Natural killer cell treated with Interleukin-12 subunit alpha and Interleukin-12 subunit beta and Interleukin-15 and Interleukin-18, amount 100 ng/mL, for 72 hours (primary cell): ENCODE measurements around the gene COMMD1. TPM values are rescaled to one million over a fixed set of nuclear protein-coding genes. Genes with fewer than 3 reads are reported as not detected.
A peak's percentile ranks its signal among the peaks of the same experiment; 100 is the strongest.
"Not testable (repeated sequence)": the region's sequence is repeated elsewhere in the genome, so short reads cannot be mapped to it uniquely, and the experiment has no call there.

Experiments
- ATAC-seq, 2 donors: fragments of 150-1000 bp; cut with Tn5 transposase in 1 of 2; sonication (Bioruptor Pico), chemical (Tn5 transposase) in 1 of 2; 2 replicates each; pipeline ENCODE4 v1.10.0; 2021
- DNase-seq: peaks from one replicate; pipeline ENCODE4 v3.0.0; 2022; ENCODE audit warnings: low spot score
- H3K27ac Mint-ChIP-seq, 2 donors: 1 replicate in 1 of 2; 2 replicates in 1 of 2; pipeline ENCODE4 v1.8.0; 2022; ENCODE audit warnings: mixed read lengths in 2 of 2, mild to moderate bottlenecking in 1 of 2, moderate library complexity in 1 of 2
- H3K27me3 Mint-ChIP-seq, 2 donors: 1 replicate in 1 of 2; 2 replicates in 1 of 2; pipeline ENCODE4 v1.8.0; 2022; ENCODE audit warnings: mixed read lengths in 2 of 2
- H3K36me3 Mint-ChIP-seq: one replicate; pipeline ENCODE4 v1.8.0; 2022; ENCODE audit warnings: mixed read lengths
- H3K4me1 Mint-ChIP-seq, 2 donors: 1 replicate in 1 of 2; 2 replicates in 1 of 2; pipeline ENCODE4 v1.8.0; 2022; ENCODE audit warnings: low read depth in 2 of 2, mixed read lengths in 2 of 2, mild to moderate bottlenecking in 1 of 2
- H3K4me3 Mint-ChIP-seq: one replicate; pipeline ENCODE4 v1.8.0; 2022; ENCODE audit warnings: mixed read lengths
- H3K9me3 Mint-ChIP-seq: 2 replicates; pipeline ENCODE4 v1.8.0; 2022; ENCODE audit warnings: mixed read lengths
- total RNA-seq, 2 donors: library from RNA; stranded (reverse); gene quantifications; one replicate each; pipeline ENCODE4 v1.2.3, GENCODE V29; 2022

COMMD1 gene
- total RNA-seq = 10 to 100 TPM; 34.4 to 44.4 TPM

DNA sequence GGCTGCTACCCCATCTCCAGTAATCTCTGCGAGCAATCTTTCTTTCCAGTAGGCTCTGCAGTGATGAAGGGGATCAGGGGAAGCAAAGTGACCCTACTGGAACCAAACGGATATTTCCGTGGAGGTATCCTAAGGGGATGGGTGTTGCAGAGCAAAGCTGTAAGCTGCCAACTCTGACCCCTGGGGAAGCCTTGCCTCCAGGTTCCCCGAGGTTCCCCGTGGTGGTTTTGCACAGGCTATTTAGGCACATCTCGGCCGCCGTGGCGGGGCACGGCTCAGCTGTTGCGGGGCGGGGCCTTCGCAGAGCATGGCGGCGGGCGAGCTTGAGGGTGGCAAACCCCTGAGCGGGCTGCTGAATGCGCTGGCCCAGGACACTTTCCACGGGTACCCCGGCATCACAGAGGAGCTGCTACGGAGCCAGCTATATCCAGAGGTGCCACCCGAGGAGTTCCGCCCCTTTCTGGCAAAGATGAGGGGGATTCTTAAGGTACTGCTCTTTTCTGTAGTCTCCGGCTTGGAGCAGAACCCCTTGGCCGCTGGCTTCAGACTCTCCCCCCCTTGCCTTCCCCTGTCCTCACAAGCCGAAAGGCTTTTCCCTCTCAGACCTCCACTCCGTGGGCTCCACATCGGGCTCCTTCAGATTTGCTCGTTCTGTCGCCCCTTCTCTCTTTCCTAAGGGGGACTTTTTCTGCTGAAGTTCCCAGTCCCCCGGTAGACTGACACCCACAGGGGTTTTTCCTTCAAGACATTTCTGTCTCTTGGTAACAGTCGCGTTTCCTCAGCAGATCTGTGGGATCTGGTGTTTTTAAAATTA is at the start of gene COMMD1:
COMMD1 (plus strand) TSS at position 303 of the 814 bp plus-strand sequence; CDS start at position 308, 5 bp downstream.
- Mint-ChIP-seq H3K27me3 (no peaks in the 10 kb centered on the region), H3K27ac (peak within 1 kb of the TSS; percentile 79 to 97), H3K4me1 (peaks cover 15 to 21% of the 10 kb centered on the region in 2 donors), H3K36me3 (no peaks in the 10 kb centered on the region), H3K9me3 (no peaks in the 10 kb centered on the region), H3K4me3 (peak within 1 kb of the TSS; percentile 97)
- ATAC-seq = peak; percentile 99 to 100
- peak; percentile 90 for DNase-seq

DNA sequence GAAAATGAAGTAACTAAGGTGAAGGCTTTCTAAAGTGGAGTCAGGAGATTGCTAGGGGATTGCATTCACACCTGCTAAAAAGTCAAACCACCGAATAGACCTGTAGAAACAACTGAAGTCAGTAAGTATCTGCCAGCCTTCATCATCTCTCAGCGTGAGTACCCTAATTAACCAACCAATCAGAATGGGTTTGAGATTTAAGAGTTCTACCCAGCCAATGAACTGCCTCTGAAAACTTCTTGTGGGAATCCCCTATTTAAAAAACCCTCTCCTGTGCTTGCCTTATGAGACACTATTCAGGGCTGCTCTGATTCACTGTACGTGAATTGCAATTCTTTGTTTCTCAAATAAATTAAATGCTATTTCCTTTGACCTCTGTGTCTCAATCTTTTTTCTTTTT is 48.2 kb upstream of the COMMD1 start:
- H3K4me3 Mint-ChIP-seq = no peak overlapping the region

DNA sequence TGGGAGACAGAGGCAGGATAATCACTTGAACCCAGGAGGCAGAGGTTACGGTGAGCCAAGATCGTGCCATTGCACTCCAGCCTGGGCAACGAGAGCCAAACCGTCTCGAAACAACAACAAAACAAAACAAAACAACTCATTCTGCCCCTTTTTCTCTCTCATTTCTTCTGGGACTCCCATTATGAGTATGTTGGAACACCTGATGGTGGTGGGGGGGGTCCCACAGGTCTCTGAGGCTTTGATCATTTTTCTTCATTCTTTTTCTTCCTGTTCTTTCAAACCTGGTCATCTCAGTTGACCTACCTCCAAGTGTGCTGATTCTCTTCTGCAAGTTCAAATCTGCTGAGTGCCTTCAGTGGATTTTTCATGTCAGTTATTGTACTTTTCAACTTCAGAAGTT is 43.4 kb upstream of the COMMD1 start:
- H3K27ac Mint-ChIP-seq = no peak overlapping the region
- no peak for ATAC-seq
- H3K4me1 Mint-ChIP-seq = no peaks in the 10 kb centered on the region
- H3K36me3 Mint-ChIP-seq = peaks cover 21% of the 10 kb centered on the region
- H3K27me3 Mint-ChIP-seq = no peaks in the 10 kb centered on the region
- H3K4me3 Mint-ChIP-seq = no peak overlapping the region
- no peak for DNase-seq
- no peaks in the 10 kb centered on the region for H3K9me3 Mint-ChIP-seq

More for the DNA sequence above, 48.2 kb upstream of the COMMD1 start:
- H3K9me3 Mint-ChIP-seq = no peaks in the 10 kb centered on the region
- H3K36me3 Mint-ChIP-seq = peaks cover 3% of the 10 kb centered on the region
- H3K4me1 Mint-ChIP-seq = peaks cover 13 to 20% of the 10 kb centered on the region in 2 donors
- no peaks in the 10 kb centered on the region for H3K27me3 Mint-ChIP-seq
- no peak overlapping the region for H3K27ac Mint-ChIP-seq
- DNase-seq (no peak), ATAC-seq (no peak)

DNA sequence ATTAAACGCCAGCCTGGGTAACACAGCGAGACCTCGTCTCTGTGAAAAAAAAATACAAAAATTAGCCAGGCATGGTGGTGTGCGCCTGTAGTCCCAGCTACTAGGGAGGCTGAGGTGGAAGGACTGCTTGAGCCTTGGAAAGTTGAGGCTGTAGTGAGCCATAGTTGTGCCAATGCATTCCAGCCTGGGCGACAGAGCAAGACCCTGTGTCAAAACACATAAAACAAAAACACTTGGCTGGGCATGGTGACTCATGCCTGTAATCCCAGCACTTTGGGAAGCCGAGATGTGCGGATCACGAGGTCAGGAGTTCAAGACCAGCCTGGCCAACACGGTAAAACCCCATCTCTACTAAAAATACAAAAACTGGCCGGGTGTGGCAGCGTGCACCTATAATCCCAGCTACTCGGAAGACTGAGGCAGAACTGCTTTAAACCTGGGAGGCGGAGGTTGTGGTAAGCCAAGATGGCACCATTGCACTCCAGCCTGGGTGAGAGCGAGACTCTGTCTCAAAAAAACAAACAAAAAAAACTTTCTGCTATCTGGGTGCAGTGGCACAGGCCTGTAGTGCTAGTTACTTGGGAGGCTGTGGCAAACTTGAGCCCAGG is 38.9 kb upstream of the COMMD1 start:
- ATAC-seq, DNase-seq, H3K4me3 Mint-ChIP-seq, H3K9me3 Mint-ChIP-seq, H3K27me3 Mint-ChIP-seq, H3K27ac Mint-ChIP-seq: not testable (repeated sequence)
- Mint-ChIP-seq H3K4me1 (peaks cover 3 to 10% of the 10 kb centered on the region in 2 donors), H3K36me3 (peaks cover 41% of the 10 kb centered on the region)

DNA sequence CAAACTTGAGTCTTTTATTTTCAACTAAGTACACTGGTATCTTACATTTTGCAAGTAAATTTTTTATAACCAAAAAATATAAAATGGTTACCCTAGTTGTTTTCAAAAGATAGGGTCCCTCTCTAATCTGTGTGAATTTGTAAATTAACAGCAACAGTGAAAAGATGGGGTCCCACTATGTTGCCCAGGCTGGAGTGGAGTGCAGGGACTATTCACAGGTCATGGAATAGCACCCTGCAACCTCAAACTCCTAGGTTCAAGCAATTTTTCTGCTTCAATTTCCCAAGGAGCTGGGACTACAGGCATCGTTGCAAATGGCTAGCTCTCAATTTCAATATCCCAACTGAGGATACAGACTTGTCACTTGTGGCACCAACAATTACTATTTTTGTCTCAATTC is 29.1 kb upstream of the COMMD1 start:
- H3K27ac Mint-ChIP-seq = no peak overlapping the region
- ATAC-seq (no peak), DNase-seq (no peak)
- no peaks in the 10 kb centered on the region for H3K27me3 Mint-ChIP-seq
- H3K9me3 Mint-ChIP-seq = no peaks in the 10 kb centered on the region
- H3K4me3 Mint-ChIP-seq = no peak overlapping the region
- peaks cover under 1 to 2% of the 10 kb centered on the region in 2 donors for H3K4me1 Mint-ChIP-seq
- peaks cover 26% of the 10 kb centered on the region for H3K36me3 Mint-ChIP-seq

DNA sequence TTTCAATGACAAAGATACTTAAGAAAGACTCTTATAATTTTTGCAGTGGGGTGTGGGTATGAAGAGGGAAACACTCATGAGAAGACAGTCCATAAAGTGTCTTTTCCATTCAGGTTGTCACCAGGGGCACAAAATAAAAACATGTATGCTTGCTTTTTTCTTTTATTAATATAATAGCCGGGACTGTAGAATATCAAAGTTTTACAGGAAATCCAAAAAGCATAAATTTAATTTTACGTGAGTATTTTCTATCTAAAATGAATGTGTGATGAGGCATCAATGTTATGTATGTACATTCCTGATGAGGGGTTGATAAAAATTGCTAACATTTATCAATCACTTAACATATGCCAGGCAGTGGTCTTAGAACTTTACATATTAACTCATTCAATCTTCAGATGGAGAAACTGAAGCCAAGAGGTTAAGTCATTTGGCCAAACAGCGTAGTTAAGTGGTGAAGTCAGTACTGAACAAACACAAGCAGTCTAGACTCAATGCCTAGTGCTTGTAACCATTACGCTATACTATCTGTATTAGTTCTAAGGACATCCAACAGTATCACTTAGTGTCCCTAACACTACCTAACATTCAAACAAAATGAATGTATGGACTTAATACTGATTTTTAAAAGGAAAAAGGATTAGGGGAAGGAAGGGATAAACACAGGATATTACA is 27.8 kb upstream of the COMMD1 start:
- Mint-ChIP-seq H3K27ac (no peak overlapping the region), H3K4me1 (no peaks in the 10 kb centered on the region), H3K36me3 (peaks cover 20% of the 10 kb centered on the region), H3K9me3 (no peaks in the 10 kb centered on the region), H3K27me3 (no peaks in the 10 kb centered on the region), H3K4me3 (no peak overlapping the region)
- ATAC-seq (no peak), DNase-seq (no peak)

DNA sequence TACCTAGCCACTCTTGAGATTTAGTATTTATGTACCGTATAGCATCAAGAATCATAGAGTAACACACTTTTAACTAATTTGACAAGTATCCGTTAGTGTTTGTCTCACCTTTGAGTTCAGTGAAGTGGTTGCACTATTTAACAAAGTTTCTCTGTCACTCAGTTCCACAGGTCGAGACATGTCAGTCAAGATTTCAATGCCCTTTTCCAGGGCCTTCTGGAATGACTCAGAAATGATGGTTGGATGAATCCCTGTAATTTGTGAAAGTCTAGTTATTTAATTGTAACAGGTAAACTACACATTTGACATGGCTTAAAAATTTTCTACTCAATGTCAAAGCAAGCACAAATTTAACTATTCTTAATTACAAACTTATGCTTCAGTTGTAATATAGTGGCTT is 26.7 kb upstream of the COMMD1 start:
- peaks cover 23% of the 10 kb centered on the region for H3K36me3 Mint-ChIP-seq
- H3K4me3 Mint-ChIP-seq = no peak overlapping the region
- H3K9me3 Mint-ChIP-seq = no peaks in the 10 kb centered on the region
- no peak overlapping the region for H3K27ac Mint-ChIP-seq
- DNase-seq (no peak), ATAC-seq (no peak)
- no peaks in the 10 kb centered on the region for H3K4me1 Mint-ChIP-seq
- no peaks in the 10 kb centered on the region for H3K27me3 Mint-ChIP-seq

DNA sequence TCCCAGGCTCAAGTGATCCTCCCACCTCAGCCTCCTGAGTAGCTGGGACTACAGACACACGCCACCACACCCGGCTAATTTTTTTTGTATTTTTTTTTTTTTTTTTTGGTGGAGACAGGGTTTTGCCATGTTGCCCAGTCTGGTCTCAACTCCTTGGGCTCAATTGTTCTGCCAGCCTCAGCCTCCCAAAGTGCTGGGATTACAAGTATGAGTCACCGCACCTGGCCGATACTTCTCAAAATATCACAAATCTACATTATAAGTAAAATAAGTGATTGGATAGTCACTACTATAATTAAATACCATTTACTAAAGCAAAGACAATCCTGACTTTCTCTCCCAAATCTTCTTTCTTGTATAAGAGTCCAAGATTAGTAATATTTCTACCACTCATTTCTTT is 26.1 kb upstream of the COMMD1 start:
- not testable (repeated sequence) for H3K27ac Mint-ChIP-seq, H3K27me3 Mint-ChIP-seq, H3K9me3 Mint-ChIP-seq, DNase-seq, H3K4me3 Mint-ChIP-seq, H3K4me1 Mint-ChIP-seq, ATAC-seq
- H3K36me3 Mint-ChIP-seq = peaks cover 18% of the 10 kb centered on the region

DNA sequence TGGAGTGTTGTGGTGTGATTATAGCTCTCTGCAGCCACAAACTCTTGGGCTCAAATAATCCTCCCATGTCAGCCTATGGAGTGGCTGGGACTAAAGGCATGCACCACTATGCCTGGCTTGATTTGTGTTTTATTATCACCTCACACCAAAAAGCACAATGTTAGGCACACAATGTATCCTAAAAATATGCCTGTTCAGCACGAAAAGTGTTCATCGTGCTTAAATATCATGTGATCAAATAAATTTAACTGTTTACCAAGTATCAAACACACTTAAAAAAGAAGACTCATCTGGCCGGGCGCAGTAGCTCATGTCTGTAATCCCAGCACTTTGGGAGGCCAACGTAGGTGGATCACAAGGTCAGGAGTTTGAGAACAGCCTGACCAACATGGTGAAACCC is 22.6 kb upstream of the COMMD1 start:
- peaks cover 23% of the 10 kb centered on the region for H3K36me3 Mint-ChIP-seq
- H3K9me3 Mint-ChIP-seq = no peaks in the 10 kb centered on the region
- DNase-seq (no peak), ATAC-seq (no peak)
- H3K4me1 Mint-ChIP-seq = peaks cover 13 to 18% of the 10 kb centered on the region in 2 donors
- H3K27ac Mint-ChIP-seq = no peak overlapping the region
- no peaks in the 10 kb centered on the region for H3K27me3 Mint-ChIP-seq
- no peak overlapping the region for H3K4me3 Mint-ChIP-seq

DNA sequence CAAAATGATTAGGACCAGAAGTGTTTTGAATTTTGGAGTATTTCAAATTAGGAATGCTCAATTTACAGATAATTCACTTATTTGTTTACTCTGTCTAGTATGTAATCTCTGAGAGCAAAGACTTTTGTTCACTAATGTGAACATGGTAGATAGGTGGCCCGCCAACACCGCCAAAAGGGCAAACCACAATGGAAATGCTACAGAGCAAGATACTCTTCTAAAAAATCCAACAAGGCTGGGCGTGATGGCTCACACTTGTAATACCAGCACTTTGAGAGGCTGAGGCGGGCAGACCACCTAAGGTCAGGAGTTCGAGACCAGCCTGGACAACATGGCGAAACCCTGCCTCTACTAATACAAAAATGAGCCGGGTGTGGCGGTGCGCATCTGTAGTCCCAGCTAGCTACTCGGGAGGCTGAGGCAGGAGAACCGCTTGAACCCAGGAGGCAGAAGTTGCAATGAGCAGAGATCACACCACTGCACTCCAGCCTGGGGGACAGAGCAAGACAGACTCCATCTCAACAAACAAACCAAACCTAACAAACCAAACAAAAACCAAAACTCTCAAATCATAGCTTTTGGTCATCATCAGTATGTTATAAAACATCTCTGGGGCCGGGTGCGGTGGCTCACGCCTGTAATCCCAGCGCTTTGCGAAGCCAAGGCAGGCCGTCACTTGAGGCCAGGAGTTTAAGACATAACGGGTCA is 19.4 kb upstream of the COMMD1 start:
- no peaks in the 10 kb centered on the region for H3K9me3 Mint-ChIP-seq
- peak overlapping the region; percentile 95 for H3K4me3 Mint-ChIP-seq
- no peaks in the 10 kb centered on the region for H3K27me3 Mint-ChIP-seq
- DNase-seq (no peak), ATAC-seq (no peak)
- peaks cover 13 to 21% of the 10 kb centered on the region in 2 donors for H3K4me1 Mint-ChIP-seq
- H3K27ac Mint-ChIP-seq = peak overlapping the region; percentile 92 to 96
- H3K36me3 Mint-ChIP-seq = peaks cover 18% of the 10 kb centered on the region

DNA sequence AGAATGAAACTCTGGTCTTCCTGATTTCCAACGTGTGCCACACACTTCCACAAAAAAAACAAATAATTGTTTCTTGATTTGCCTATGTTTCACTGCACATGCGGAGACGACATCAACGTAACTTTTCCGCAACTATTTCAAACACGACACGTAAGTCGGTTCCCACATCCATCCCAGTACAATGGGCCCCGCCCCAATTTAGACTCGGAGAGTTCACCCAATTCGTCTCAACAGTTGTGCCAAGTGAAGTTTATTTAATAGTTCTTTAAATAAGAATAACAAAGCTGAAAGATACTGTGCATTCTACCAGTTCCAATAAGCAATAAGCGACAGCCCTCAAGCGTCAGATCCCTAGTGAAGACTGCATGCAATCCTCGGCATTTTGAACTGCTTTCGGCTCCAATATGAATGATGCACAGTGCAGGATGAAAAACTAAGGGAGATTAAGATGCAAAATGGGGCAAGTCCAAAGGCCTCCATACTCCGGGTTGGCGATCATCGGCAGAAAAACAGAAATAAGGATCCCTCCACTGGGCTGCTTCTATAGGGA is 17.7 kb upstream of the COMMD1 start:
- DNase-seq (no peak), ATAC-seq (no peak)
- H3K27ac Mint-ChIP-seq = peak overlapping the region; percentile 92 to 96

DNA sequence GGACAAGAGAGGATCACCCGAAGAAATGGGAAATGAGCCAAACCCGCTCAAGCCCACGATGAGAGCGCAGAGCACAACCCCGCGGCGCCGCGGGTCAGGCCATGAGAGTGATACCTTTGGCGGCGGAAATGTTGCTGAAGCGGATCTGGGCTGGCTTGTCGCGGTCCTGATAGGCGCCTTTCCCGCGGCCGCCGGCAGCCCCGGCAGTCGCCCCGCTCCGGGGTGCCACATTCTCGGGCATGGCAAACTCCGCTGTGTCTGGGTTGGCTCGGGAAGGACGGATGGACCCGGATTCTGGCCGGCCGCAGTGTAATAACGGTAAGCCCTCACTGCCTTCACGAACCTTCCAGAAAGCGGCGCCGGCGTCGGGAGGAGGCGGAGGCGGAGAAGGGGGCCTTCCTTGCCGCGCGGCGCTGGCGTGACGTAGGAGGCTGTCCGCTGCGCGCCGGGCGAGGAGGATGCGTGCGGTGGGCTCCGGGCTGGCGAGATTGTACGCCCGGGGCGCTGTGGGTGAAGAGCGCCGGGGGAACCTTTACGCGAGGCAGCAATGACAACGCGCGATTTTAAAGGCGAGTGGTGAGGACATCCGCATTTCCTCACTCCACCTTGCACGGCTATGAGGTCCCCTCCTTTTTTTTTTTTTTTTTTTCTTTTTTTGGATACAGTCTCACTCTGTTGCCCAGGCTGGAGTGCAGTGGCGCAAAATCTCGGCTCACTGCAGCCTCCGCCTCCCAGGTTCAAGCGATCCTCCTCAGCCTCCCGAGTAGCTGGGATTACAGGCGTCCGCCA is 17.0 kb upstream of the COMMD1 start, which contains the start of gene CCT4:
CCT4 (minus strand) TSS at position 390 of the 789 bp plus-strand sequence; CDS start at position 241, 149 bp downstream.
- H3K36me3 Mint-ChIP-seq = peaks cover 13% of the 10 kb centered on the region
- H3K9me3 Mint-ChIP-seq = no peaks in the 10 kb centered on the region
- H3K4me3 Mint-ChIP-seq = peak within 1 kb of the TSS; percentile 95
- no peaks in the 10 kb centered on the region for H3K27me3 Mint-ChIP-seq
- peak within 1 kb of the TSS; percentile 92 to 96 for H3K27ac Mint-ChIP-seq
- DNase-seq (peak; percentile 93), ATAC-seq (peak; percentile 93 to 95)
- peaks cover 13 to 21% of the 10 kb centered on the region in 2 donors for H3K4me1 Mint-ChIP-seq

More for the DNA sequence above, 17.7 kb upstream of the COMMD1 start:
- H3K4me1 Mint-ChIP-seq = peaks cover 13 to 21% of the 10 kb centered on the region in 2 donors
- peaks cover 16% of the 10 kb centered on the region for H3K36me3 Mint-ChIP-seq
- H3K4me3 Mint-ChIP-seq = peak overlapping the region; percentile 95
- no peaks in the 10 kb centered on the region for H3K27me3 Mint-ChIP-seq
- H3K9me3 Mint-ChIP-seq = no peaks in the 10 kb centered on the region
